ENCODE results near the gene APOL1. TPM values are rescaled to one million over a fixed set of nuclear protein-coding genes. Genes with fewer than 3 reads are reported as not detected.

APOL1 gene
- total RNA-seq, 1 experiment from 2014 or later = 33.0 TPM

GRCh38 chr22:36284171-36284571 lies 31.2 kb downstream of the APOL1 start:
- Histone ChIP-seq H3K9me2 (ENCODE audit: insufficient read depth) (no peaks in the 10 kb centered on the region), H3F3A (ENCODE audit: insufficient read depth, low read depth) (peaks cover 98% of the 10 kb centered on the region), H3K79me2 (ENCODE audit: low read depth) (no peaks in the 10 kb centered on the region), H3K36me3 (ENCODE audit: low read depth) (peaks cover 39% of the 10 kb centered on the region), H3K4me3 (no peak overlapping the region), H3K27ac (no peak overlapping the region), H4K20me1 (ENCODE audit: insufficient read depth) (peaks cover 68% of the 10 kb centered on the region), H3K9me3 (ENCODE audit: insufficient read depth, low read depth) (no peaks in the 10 kb centered on the region), H3K4me2 (no peak overlapping the region), H3K27me3 (ENCODE audit: insufficient read depth, low read depth) (no peaks in the 10 kb centered on the region), H3K4me1 (replicated peaks; ENCODE audit: insufficient read depth) (no peaks in the 10 kb centered on the region), H2AFZ (no peak overlapping the region)
- intact Hi-C loops (cut with micrococcal nuclease; ENCODE audit: unreplicated experiment) = no loop called here
- POLR2A ChIA-PET (ENCODE audit: unreplicated experiment) = no interaction called here
- BruUV-seq (replicated peaks) = no TSS peak
- TF ChIP-seq EZH2 (IDR thresholded peaks at IDR 0.05; ENCODE audit: low read depth) (no peak), CTCF (conservative IDR thresholded peaks at IDR 0.05) (no peak)
- CTCF ChIA-PET = no interaction called here
- DNase-seq = peak in 1 of 2 experiments; percentile 19

GRCh38 chr22:36285017-36285416 lies 32.1 kb downstream of the APOL1 start:
- Histone ChIP-seq H3K9me2 (ENCODE audit: insufficient read depth) (no peaks in the 10 kb centered on the region), H3K9me3 (ENCODE audit: insufficient read depth, low read depth) (no peaks in the 10 kb centered on the region), H3K27me3 (ENCODE audit: insufficient read depth, low read depth) (no peaks in the 10 kb centered on the region), H3K27ac (no peak overlapping the region), H3K4me1 (replicated peaks; ENCODE audit: insufficient read depth) (no peaks in the 10 kb centered on the region), H3K4me3 (no peak overlapping the region), H3F3A (ENCODE audit: insufficient read depth, low read depth) (peaks cover 98% of the 10 kb centered on the region), H2AFZ (no peak overlapping the region), H4K20me1 (ENCODE audit: insufficient read depth) (peaks cover 70% of the 10 kb centered on the region), H3K4me2 (no peak overlapping the region), H3K36me3 (ENCODE audit: low read depth) (peaks cover 45% of the 10 kb centered on the region), H3K79me2 (ENCODE audit: low read depth) (no peaks in the 10 kb centered on the region)
- TF ChIP-seq EZH2 (IDR thresholded peaks at IDR 0.05; ENCODE audit: low read depth) = no peak
- no peak for TF ChIP-seq CTCF (conservative IDR thresholded peaks at IDR 0.05)
- POLR2A ChIA-PET (ENCODE audit: unreplicated experiment) = interaction anchor here (0.6 kb wide), 1 partner anchor 43 kb away, joined by 5 read pairs; no protein-coding TSS in a partner anchor
- intact Hi-C loops (cut with micrococcal nuclease; ENCODE audit: unreplicated experiment) = no loop called here
- CTCF ChIA-PET = interaction anchor here (0.6 kb wide), 1 partner anchor 184 kb away, joined by 6 read pairs; no protein-coding TSS in a partner anchor
- no TSS peak for BruUV-seq (replicated peaks)
- no peak for DNase-seq

- H3K4me2 ChIP-seq = no peak overlapping the region
- H3K9me2 ChIP-seq (ENCODE audit: insufficient read depth) = no peaks in the 10 kb centered on the region
- no peaks in the 10 kb centered on the region for H3K9me3 ChIP-seq (ENCODE audit: insufficient read depth, low read depth)
- peaks cover 94% of the 10 kb centered on the region for H3F3A ChIP-seq (ENCODE audit: insufficient read depth, low read depth)
- H2AFZ ChIP-seq = no peak overlapping the region
- TF ChIP-seq EZH2 (IDR thresholded peaks at IDR 0.05; ENCODE audit: low read depth) (no peak), CTCF (conservative IDR thresholded peaks at IDR 0.05) (no peak)
- H3K4me3 ChIP-seq = no peak overlapping the region
- ChIA-PET CTCF (interaction anchor here (0.6 kb wide), 2 partner anchors 11 to 183 kb away, joined by 4 to 6 read pairs; no protein-coding TSS in a partner anchor), POLR2A (ENCODE audit: unreplicated experiment) (interaction anchor here (0.6 kb wide), 1 partner anchor 43 kb away, joined by 5 read pairs; no protein-coding TSS in a partner anchor)
- peaks cover 45% of the 10 kb centered on the region for H3K36me3 ChIP-seq (ENCODE audit: low read depth)
- H3K4me1 ChIP-seq (replicated peaks; ENCODE audit: insufficient read depth) = no peaks in the 10 kb centered on the region
- intact Hi-C loops (cut with micrococcal nuclease; ENCODE audit: unreplicated experiment) = no loop called here
- no peak overlapping the region for H3K27ac ChIP-seq
- H3K27me3 ChIP-seq (ENCODE audit: insufficient read depth, low read depth) = no peaks in the 10 kb centered on the region
- DNase-seq = no peak
- peaks cover 70% of the 10 kb centered on the region for H4K20me1 ChIP-seq (ENCODE audit: insufficient read depth)
- BruUV-seq (replicated peaks) = no TSS peak
- no peaks in the 10 kb centered on the region for H3K79me2 ChIP-seq (ENCODE audit: low read depth)
Measured at GRCh38 chr22:36285545-36285944, 32.6 kb downstream of the APOL1 start.

All from PC-9 (cell line).